Kidney epithelial cell (primary cell): ENCODE results near the gene THY1. TPM values are rescaled to one million over a fixed set of nuclear protein-coding genes. Genes with fewer than 3 reads are reported as not detected.

Experiments
- DNase-seq: peaks from one replicate; pipeline ENCODE4 v3.0.0-alpha.2; 2010; ENCODE audit warnings: low read depth
- H3K27me3 ChIP-seq: 2 replicates; pipeline ENCODE4 v1.6.0; 2011; ENCODE audit warnings: low read length; ENCODE audit not compliant: control insufficient read depth, insufficient read depth
- H3K36me3 ChIP-seq: 2 replicates; pipeline ENCODE4 v1.5.1; 2011; ENCODE audit warnings: low read length; ENCODE audit not compliant: control insufficient read depth, insufficient read depth
- H3K4me3 ChIP-seq: 2 replicates; pipeline ENCODE4 v1.5.1; 2011; ENCODE audit warnings: low read depth, mild to moderate bottlenecking, control low read depth, low read length
- total RNA-seq: library from RNA; depleted of rRNA; stranded (reverse); fragments of >200 nt; gene quantifications from 2 replicates; pipeline ENCODE4 v1.2.3, GENCODE V29; 2015
- TF ChIP-seq, protein P1 (sequence below): IDR thresholded peaks from 2 replicates; pipeline ENCODE4 v1.5.1; 2011; ENCODE audit warnings: mild to moderate bottlenecking, moderate library complexity, low read length, control low read depth, inconsistent platforms; ENCODE audit not compliant: insufficient read depth, poor library complexity, severe bottlenecking

THY1 gene
- total RNA-seq, 1 donor from 2014 or later = 5.4 TPM

DNA sequence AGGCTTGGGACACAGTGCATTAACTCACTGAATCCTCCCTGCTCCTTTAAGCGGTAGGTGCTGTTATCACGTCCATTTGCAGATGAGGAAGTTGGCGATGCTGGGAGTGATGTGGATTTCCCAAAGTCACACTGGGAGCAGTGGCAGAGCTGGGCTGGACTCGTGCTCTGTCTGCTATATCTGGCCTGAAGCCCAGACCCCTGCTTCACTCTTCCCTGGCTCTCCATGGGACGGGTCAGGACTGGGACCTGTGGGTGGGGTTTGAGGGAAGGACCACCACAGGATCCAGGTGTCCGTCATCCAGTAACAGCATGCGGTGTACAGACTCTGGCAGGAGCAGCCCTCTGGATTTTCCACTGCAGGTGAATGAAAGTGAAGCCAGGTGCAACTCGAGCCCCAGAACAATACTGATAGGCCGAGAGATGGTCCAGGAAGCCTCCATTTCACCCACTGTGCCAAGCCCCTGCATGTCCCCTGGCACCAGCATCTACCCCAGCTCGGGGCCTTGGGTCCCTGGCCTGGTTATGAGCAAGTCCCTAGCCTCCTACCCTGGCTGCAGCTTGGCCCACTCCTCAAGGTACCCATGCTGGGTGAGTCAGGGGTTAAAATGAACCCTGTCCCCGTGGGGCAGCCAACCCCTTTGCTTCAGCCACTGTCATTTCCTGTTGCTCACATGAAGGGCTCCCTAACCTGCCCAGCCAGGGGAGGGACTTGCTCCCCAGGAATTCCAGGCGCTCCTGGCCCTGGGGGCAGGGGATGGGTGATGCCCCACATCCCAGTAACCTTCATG lies 45.7 kb downstream of the THY1 start:
- Histone ChIP-seq H3K36me3 (no peaks in the 10 kb centered on the region), H3K4me3 (no peak overlapping the region), H3K27me3 (no peaks in the 10 kb centered on the region)
- TF ChIP-seq, protein P1, sequence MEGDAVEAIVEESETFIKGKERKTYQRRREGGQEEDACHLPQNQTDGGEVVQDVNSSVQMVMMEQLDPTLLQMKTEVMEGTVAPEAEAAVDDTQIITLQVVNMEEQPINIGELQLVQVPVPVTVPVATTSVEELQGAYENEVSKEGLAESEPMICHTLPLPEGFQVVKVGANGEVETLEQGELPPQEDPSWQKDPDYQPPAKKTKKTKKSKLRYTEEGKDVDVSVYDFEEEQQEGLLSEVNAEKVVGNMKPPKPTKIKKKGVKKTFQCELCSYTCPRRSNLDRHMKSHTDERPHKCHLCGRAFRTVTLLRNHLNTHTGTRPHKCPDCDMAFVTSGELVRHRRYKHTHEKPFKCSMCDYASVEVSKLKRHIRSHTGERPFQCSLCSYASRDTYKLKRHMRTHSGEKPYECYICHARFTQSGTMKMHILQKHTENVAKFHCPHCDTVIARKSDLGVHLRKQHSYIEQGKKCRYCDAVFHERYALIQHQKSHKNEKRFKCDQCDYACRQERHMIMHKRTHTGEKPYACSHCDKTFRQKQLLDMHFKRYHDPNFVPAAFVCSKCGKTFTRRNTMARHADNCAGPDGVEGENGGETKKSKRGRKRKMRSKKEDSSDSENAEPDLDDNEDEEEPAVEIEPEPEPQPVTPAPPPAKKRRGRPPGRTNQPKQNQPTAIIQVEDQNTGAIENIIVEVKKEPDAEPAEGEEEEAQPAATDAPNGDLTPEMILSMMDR = no peak
- no peak for DNase-seq

DNA sequence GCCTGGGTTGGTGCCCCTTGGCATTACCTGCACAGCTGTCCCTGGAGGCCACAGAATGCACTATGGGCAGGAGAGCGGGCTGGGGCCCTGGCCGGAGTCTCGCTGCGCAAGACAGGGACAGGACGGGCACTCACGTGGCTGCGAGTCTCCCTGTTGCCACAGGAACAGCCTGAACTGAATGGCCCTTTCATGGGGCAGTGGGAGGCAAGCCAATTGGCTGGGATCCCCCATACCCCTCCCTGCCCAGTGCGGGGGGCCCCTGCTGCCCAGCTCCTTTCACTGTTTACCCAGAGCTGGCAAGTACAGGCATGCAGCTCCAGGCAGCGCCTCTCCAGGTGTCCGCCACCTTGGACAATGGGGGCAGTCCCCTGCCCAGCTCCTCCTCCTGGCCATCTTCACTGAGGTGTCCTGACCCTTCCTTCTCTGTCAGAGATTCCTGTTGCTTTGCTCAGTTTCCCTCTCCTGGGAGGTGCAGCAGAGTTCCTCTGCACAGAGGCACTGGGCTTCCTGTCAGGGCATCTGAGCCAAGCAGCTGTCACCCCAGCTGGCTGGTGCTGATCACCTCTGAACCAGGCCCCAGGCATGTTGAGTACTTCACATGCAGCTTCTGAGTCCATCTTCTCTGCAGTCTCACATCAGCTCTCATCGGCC lies 46.6 kb downstream of the THY1 start:
- TF ChIP-seq, protein P1 = no peak
- Histone ChIP-seq H3K4me3 (no peak overlapping the region), H3K27me3 (no peaks in the 10 kb centered on the region), H3K36me3 (no peaks in the 10 kb centered on the region)
- DNase-seq = no peak

DNA sequence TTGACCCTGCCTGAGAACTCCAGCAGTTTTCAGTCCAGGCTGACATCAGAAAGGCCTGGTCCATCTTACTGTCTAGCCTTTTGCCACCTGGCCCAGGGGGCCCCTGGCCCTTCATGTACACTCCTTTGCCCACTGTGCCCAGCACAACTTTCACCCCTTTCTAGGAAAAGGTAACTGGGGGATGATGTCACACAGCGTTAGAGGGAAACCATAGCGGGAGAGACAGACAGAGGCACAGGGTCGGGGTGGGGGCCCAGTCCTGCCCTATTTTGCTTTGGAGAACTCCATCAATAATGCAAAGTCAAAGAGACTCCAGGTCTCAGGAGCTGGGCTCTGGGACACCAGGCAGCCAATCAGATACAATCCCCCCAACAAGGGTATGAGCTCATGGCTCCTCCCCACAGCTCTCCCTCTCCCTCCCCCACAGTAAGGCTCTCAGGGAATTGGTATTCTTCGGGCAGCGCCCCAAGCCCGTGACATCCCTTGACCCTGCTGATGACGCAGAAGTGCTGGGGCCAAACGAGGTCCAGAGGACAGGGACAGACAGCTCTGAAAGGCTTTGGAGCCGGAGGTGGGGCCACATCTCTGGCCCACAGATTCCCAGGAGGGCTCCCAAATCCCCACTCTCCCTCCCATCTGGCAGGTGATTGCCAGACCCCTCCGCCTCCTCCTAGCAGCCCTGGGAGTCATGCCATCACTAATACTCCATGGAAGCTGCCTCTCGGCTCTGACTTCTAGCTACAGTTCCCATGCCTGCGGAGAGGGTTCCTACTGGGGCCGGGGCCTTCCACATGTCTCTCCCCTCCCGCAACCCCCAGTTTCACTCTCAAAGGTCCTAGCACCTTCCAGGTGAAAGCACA lies 47.4 kb downstream of the THY1 start:
- TF ChIP-seq, protein P1 = no peak
- H3K27me3 ChIP-seq = no peaks in the 10 kb centered on the region
- no peak for DNase-seq
- H3K4me3 ChIP-seq = no peak overlapping the region
- H3K36me3 ChIP-seq = no peaks in the 10 kb centered on the region

DNA sequence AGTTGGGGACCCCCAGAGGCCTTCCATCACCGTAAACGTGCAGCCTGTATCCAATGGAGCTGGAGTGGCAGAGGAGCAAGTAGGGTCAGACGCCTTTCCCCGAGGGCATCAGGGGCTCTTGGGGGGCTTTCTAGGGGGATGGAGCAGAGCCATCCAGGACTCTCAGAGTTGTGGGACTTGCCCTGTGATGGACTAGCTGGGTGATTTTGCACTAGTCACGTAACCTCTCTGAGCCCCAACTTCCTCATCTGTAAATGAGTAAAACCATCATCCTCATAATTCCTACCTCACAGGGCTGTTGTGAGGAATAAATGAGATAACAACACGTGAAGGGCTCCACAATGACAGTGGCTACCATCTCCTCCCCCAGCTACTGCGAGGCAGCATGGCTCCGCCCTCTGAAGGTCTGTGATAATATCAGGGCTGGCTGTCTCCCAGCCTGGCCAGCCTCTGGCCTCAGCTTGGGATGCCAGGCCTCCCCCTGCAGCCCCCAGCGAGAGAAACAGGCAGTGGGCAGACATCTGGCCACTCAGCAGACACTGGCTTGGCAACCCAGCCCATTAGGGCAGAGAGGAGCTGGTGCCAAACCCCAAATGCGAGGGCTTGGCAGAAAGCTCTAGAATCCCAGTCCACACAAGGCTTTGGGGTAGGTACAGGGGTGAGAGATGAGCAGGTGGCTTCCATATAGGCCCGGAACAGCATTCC lies 48.2 kb downstream of the THY1 start:
- DNase-seq = no peak
- TF ChIP-seq, protein P1 = no peak
- Histone ChIP-seq H3K27me3 (no peaks in the 10 kb centered on the region), H3K4me3 (no peak overlapping the region), H3K36me3 (no peaks in the 10 kb centered on the region)

DNA sequence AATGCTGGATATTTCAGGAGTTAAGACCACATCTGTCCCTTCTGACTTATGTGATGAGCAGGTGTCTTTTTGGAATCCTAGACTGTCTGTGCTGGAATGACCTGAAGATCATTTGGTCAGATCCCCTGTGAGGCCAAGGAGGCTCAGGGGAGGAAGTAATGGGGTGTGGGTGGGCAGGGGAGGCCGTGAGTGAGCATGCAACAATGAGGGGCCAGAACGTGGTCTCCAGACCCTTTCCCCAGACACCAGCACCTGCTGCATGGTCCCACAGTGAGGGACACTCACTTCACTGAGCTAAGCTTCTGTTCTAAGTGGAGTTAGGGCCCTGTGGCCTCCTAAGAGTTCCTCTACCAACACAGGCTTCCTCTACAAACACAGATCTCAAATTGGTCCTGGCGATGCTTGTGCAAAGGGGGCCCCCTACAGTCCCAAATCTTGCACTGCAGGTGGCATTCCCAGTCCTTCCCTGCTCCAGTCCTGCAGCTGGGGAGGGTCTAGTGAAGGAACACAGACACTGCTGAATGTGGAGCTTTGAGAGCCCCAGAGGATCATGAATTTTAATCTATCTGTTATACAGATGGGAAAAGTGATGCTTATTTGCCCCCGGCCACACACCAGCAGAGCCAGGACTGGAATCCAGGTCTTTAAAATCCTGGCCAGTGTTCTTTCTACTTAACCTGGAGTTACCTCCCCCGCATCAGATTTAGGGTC lies 48.9 kb downstream of the THY1 start:
- H3K27me3 ChIP-seq = no peaks in the 10 kb centered on the region
- no peak overlapping the region for H3K4me3 ChIP-seq
- TF ChIP-seq, protein P1 = peak; percentile 95
- DNase-seq = no peak
- H3K36me3 ChIP-seq = no peaks in the 10 kb centered on the region
